Right ventricle myocardium inferior (tissue), 1 donor: ENCODE data around the gene MED27. TPM values are rescaled to one million over a fixed set of nuclear protein-coding genes. Genes with fewer than 3 reads are reported as not detected.

Experiments used
- ATAC-seq: fragments of 200-7000 bp; cut with Tn5 transposase; one replicate; pipeline ENCODE4 v1.9.1; 2020; ENCODE audit warnings: mild to moderate bottlenecking, moderate library complexity
- DNase-seq: peaks from one replicate; pipeline ENCODE4 v3.0.0; 2021; ENCODE audit errors: missing footprints
- intact Hi-C: fragments of 100-400 bp; cut with DNase I; formaldehyde crosslinking; loops from one replicate; pipeline ENCODE4 v1.11.0; 2022
- long read RNA-seq: library from polyadenylated mRNA; unstranded; transcript quantifications from one replicate; pipeline ENCODE4 v2.0.0, GENCODE V29; 2021
- total RNA-seq: library from RNA; stranded (reverse); fragmentation: NEBNext Ultra II Directional; extraction: Animal tissue kit (Norgen Biotek cat#: 25700); gene quantifications from one replicate; pipeline ENCODE4 v1.2.1, GENCODE V29; 2021
- donor health status: DM: no; HTN: yes; CAD: no; lungs with severe emphysema.

The MED27 gene, protein sequence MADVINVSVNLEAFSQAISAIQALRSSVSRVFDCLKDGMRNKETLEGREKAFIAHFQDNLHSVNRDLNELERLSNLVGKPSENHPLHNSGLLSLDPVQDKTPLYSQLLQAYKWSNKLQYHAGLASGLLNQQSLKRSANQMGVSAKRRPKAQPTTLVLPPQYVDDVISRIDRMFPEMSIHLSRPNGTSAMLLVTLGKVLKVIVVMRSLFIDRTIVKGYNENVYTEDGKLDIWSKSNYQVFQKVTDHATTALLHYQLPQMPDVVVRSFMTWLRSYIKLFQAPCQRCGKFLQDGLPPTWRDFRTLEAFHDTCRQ
- 15.1 TPM for total RNA-seq
- long read RNA-seq, transcript MED27-201 (8 exons, 1,431 nt), result major isoform, 9 of 9 reads
- long read RNA-seq, partial matches to known transcripts, result 0 of 9 reads
- long read RNA-seq, other reads (novel, unspliced or antisense), result 0 of 9 reads

DNA sequence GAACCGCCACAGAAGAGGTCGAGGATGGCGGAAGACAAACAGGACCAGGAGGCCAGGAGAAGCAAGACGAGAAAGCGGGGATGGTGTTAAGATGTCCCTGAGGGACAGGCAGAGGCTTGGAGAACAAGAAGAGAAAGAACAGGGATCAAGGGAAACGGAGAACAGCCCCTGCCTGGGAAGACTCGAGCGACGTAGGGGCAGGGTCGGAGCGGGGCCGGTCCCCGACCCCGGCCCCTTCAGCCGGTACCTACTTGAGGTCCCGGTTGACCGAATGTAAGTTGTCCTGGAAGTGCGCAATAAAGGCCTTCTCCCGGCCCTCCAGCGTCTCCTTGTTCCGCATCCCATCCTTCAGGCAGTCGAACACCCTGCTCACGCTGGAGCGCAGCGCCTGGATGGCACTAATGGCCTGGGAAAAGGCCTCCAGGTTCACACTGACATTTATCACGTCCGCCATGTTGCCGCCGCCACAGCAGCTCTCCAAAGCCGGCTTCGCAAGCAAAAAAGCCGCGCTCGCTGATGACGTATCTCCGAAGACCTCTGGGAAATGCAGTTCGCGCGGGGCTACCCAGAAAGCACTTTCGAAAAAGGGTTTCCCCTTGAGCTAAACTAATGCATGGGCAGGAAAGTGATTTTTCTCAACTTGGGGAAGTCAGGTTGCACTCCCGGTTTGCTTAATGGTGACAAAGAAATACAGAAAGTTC is at the start of gene MED27:
Gene MED27 (minus strand): TSS at position 477 of the 701 bp plus-strand sequence. CDS start 23 bp downstream, at position 454.
- peak; percentile 97 for ATAC-seq
- intact Hi-C loops, result no loop called here
- DNase-seq, result peak; percentile 97

DNA sequence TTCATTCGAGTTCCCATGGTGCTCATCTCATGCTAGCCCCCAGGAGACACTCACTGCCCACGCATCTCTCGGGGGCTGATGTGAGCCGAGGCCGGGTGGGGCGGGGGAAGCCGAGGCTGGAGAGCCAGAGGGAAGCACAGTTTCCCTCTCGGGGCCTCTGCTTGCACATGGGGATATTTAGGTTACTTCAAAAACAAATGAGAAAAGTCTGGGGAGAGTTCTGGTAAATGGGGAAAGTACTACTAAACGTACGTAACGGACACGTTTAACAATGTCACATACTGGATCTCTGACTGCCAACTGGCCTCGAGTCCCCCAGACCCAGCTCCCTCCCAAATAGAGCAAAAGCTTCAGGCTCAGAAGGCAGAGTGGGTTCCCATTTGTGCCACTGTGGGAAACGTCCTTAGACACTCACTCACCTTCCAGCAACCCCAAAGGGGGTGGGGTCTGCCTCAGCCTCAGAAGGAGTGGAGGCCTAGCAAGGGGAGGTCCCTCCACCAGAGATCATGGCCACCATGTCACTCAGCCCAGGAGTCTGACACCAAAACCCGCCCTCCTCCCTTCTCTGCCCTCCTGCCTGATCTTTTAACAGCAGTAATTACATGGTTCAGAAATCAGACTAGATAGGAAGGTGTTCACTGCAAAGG is 48.3 kb upstream of the MED27 start:
- DNase-seq (no peak), ATAC-seq (no peak)
- intact Hi-C loops, result no loop called here

DNA sequence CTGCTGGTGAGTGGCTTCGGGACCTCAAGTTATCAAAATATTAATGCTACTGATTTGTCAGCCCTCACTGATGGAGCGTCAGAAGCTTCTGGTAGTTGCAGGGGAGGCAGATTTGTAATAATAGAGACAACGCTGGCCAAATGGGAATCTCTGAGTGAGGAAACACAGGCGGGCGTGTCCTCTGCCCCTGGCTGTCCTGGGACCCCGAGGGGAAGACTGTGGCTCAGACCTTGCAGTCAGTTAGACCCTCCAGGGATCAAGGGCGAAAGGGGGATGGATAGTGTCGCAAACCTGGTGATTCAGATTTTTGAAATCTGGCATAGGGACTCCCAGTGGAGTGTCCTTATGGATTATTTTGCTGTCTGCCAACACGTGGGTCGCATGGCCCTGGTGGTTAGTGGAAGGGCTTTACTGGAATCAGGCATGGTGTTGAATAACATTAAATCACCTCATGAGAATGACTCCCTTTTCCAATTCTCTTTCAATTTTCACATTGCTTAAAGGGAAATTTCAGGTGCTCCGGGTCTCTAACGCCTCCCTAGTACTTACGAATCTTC is 47.1 kb upstream of the MED27 start:
- DNase-seq (no peak), ATAC-seq (no peak)
- intact Hi-C loops, result no loop called here

DNA sequence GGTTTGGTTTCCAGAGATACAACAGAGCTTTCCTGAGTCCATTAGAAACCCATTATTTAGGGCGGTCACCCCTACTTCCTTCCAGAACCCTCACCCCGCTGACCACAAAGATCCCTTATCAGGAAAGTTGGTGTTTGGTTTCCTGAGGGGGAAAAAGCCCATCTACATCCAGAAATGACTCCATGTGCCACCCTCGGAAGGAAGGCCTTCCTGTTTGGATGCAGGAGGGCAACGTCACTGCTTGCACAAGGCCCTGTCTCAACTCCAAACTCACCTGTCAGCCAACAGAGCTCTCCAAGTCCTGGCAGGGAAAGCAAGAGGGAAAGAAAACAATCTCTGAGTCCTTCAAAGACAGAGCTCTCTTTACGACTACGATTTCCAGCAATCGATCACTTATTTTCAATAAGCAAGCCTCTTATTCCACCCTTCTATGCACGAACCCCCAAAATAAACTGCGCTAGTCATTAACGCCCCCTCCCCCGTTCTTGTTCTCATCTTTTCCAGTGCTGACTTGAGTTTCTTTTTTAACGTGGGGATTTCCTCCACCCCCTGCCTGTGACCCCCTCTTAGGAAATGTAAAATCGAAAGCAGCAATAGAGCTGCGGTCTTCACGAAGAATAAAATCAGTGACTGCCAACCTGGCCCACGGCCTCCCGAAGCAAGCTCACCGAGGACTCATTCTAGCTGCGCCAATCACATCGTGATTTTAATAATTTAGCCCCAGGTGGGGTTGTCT is 46.4 kb upstream of the MED27 start:
- no peak for ATAC-seq
- DNase-seq, result no peak
- intact Hi-C loops, result no loop called here

DNA sequence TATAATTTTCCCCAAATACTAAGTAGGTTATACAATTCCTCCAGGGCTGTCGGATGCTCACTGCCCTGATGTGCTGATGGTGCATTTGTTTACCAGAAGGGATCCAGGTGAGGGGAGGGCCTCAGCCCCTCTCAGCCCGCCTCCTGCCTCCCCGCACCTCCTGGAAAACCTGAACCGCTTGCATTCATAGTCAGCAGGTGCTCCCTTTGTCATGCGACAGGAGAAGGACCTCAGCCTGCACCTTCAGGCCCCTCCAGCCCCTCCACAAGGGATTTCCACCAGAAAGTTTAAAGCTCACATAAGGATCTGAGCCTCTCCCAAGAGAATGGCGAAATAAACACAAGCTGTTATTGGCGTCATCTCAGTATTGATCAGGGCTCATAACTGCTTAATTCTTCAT is 45.7 kb upstream of the MED27 start:
- ATAC-seq (no peak), DNase-seq (no peak)
- intact Hi-C loops, result no loop called here

DNA sequence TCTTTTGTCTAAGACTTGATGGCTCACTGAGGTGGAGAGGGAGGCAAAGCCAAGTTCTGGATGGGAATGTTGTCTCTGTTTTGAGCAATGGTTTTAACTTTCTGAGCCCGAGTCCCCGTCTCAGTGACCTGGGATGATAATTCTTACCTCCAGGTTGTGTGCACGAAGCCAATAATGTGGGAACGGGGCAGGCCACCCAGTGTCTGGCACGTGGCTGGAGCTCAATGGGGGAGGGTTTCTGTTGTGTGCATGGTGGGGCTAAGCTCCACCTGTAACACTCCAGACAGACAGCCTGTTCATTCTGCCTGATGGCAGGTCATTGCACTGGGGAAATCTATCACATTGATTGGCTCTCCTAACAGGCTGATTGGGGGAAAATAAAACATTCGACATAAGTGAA is 45.1 kb upstream of the MED27 start:
- intact Hi-C loops, result no loop called here
- DNase-seq, result no peak
- ATAC-seq, result no peak

DNA sequence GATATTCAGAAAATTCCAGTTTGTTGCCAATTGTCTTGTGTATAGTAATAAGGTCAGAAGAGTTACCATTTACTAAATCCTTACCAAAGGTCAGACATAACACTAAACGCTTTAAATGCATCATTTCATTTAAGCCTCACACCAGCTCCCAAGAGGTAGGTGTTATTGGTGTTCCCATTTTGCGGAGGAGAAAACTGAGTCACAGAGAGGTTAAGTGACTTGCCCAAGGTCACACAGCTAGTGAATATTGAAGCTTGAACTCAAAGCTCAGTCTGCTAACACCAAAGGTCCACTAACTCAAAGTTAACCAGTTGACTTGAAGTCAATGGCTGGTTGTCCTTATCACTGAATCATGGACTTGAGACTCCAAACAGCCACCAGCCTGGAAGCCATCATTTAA is 41.4 kb upstream of the MED27 start:
- ATAC-seq, result no peak
- no peak for DNase-seq
- intact Hi-C loops, result no loop called here

DNA sequence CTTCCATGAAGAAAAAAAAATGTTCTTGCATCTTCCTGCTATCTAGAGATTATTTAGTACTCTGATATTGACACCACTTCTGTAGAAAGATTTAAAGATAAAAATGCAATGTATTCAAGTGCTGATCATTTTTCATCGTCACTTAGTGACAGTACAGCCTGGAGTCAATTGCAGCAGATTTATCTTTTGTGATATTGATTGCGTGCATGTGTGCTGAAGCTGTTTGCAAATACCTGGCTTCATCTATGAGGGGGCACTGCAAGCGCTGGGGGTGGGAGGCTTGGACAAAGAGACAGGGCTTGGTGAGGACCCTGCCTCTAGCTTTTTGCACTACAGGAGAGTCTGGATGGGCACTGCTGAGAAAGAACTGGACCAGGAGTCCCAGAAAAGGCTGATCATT is 38.0 kb upstream of the MED27 start:
- intact Hi-C loops, result no loop called here
- DNase-seq, result no peak
- no peak for ATAC-seq

DNA sequence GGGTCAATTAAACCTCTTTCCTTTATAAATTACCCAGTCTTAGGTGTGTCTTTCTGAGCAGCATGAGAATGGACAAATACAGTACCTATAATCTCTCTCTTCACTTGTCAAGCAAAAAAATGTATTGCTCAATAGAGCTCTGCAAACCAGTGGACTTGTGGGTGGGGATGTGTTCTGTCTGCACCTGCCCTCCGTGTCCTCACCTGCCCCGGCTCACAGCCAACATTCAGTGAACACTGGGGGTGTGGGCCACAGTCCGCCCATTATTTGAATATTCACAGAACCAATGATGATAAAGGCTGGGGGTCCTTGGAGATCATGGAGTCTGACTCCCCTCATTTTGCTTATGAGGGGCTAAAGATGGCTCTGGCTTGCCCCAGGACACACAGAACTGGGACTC is 36.9 kb upstream of the MED27 start:
- intact Hi-C loops, result no loop called here
- DNase-seq (no peak), ATAC-seq (no peak)

DNA sequence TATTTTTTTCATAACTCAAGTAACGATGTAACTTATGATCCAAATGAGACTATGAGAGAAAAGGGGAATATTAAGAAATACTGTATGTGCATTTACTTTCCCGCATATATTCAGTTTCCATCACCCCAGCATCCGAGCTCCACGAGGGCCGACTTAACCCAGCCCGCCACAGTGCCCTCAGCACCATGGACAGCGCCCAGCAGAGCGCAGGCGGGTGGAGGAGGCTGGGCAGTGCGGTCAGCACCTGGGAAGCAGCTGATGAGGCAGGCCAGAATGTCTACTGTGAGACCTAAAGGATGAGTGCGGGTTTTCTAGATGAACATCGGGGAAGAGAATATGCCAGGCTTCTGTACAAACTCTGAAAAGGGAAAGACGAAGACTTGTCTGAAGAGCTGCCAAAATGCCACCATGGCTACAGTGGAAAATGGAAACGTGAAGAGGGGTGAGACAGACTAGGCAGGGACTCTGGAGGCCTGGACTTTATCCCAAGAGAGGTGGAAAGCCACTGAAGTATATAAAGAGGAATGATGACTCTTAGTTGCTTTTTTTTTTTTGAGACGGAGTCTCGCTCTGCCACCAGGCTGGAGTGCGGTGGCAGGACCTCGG is 34.5 kb upstream of the MED27 start:
- intact Hi-C loops, result no loop called here
- ATAC-seq, result peak; percentile 76

DNA sequence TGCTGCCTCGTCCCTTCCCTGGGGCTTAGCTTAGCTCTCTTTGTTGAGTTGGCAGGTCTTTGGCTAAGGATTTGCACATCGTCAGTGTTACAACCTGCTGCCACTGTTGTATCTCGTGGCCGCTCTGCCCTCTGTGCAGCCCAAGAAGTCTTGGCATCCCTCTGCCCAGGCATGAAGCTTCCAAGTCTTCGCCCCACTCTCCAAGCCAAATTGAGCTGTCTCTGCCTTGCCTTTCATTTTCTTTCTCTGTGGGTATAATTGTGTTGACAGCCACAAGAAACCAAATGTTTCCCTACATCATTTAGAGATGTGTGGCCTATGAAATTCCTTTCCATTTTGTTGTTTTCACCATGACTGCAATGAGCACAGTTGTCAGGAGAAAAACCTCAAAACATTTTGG is 29.6 kb upstream of the MED27 start:
- DNase-seq (no peak), ATAC-seq (no peak)
- intact Hi-C loops, result no loop called here

More for the DNA sequence above, 34.5 kb upstream of the MED27 start:
- DNase-seq, result no peak

DNA sequence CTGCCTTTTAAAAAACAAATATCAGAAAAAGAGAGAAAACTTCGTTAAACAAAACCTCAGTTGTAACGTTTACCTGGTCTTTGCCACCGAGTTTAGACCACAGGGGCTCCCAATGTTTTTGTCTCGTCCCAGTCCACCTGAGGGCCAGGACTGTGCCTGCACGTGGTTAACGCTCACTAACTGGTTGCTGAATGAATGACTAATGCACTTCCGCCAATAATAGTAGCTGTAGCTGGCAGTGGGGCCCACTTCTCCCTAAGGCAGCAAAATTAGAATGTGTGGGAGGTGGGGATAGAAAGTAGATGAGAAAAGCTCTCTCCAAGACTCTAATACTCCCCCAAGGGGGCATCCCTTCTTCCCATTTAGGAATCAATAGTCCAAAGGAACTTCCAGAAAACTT is 29.1 kb upstream of the MED27 start:
- DNase-seq, result no peak
- intact Hi-C loops, result no loop called here
- no peak for ATAC-seq

DNA sequence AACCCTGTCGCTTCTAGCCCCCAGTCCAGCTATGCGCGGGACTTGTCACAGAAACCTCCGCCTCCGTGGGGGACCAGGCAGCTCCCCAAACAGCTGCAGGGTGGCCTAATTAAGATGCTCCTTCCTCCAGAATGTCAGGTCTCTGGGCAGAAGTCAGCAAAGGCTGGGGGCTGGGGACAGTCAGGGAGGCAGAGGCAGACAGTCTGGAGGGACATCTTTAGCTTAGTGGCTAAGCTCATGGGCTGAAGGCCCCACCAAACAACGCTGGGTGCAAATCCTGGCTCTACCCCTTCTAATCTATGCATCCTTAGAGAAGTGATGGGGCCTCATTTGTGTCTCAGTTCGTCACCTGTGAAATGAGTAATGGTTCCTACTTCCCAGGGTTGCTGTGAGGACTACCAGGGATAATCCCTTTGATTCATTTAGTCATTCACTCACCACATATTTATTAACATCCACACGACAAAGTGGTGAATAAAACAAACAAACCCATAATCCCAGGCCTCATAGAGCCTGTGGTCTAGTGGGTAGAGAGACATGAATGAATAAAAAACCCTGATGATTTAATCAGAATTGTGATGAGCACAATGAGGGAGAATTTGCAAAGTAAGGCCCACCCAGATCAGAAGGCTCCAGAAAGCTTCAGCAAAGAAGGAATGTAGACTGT is 20.2 kb upstream of the MED27 start:
- DNase-seq, result no peak
- intact Hi-C loops, result no loop called here
- ATAC-seq, result no peak

DNA sequence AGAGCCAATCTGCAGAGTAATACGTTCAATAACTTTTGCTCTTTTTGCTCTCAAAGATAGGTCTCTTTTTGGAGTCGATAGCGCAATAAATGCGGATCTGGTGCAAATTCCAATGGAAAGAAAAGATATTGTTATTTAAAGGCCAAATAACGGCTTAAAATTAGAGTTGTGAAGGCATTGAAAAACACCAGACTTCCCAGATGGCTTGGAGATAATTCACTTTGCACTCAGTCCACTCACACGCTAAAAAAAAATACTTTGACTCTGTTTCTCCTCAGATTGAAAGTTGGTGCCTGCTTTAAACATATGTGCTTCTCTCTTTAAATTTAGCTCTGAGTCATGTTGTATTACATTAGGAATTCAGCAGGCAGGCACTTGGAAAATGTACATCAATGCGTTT is 19.5 kb upstream of the MED27 start:
- no peak for ATAC-seq
- no peak for DNase-seq
- intact Hi-C loops, result no loop called here

DNA sequence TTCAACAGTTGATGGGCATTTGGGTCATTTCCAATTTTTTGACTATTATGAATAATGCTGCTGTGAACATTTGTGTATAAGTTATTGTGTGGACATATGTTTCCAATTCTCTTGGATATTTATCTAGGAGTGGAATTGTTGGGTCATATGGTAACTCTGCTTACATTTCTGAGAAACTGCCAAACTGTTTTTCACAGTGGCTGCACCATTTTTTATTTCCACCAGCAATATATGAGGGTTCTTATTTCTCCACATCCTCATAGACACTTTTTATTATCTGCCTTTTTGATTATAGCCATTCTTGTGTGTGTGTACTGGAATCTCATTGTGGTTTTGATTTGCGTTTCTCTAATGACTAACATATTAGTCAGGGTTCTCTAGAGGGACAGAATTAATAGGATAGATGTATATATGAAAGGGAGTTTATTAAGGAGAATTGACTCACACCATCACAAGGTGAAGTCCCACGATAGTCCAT is 14.7 kb upstream of the MED27 start:
- DNase-seq (no peak), ATAC-seq (no peak)
- intact Hi-C loops, result no loop called here

DNA sequence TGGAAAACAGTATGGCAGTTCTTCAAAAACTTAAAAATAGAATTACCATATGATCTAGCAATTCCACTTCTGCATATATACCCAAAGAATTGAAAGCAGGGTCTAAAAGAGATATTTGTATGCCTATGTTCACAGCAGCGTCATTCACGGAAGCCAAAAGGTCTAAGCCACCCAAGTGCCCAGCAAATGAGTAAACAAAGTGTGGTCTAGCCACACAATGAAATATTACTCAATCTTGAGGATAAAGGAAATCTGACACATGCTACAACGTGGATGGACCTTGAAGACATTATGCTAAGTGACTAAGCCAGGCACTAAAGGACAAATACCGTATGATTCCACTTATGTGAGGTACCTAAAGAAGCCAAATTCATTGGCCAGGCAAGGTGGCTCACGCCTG is 11.1 kb upstream of the MED27 start:
- ATAC-seq (no peak), DNase-seq (no peak)
- intact Hi-C loops, result no loop called here

DNA sequence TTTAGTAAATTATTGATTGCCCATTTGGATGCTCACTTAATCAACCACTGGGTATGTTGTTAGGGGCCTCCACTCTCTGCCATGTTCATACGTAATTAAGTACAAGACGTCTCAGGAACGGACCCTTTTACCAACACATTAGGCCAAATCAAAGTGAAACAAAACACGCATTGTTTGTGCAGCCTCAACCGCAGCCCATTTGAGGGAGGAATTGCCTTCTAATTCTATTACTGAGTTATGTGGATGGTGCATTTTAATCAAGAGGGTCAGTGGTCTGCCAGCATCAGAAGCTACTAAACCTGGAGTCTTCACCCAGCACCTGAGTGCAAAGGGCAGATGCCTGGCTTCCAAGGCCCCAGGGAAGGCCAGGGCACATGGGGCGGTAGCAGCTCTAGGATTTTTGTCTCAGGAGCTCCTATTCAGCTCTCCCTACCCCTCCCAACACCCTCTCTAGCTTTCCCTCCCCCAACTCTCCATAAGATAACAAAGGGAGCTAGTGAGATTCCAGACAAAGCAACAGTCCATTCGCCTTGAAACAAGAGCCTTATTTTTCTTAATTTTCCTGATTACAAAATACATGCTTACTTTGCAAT is 7.9 kb upstream of the MED27 start:
- intact Hi-C loops, result no loop called here
- DNase-seq (no peak), ATAC-seq (no peak)

DNA sequence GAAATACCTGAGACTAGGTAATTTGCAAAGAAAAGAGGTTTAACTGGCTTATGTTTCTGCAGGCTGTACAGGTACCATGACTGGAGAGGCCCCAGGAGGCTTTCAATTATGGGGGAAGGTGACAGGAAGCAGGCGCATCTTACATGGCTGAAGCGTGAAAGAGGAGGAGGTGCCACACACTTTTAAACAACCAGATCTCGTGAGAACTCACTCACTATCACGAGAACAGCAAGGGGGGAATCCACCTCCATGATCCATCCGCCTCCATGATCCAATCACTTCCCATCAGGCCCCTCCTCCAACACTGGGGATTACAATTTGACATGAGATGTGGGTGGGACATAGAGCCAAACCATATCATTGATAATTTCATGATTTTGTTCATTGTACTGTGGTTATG is 2.5 kb upstream of the MED27 start:
- ATAC-seq (no peak), DNase-seq (no peak)
- intact Hi-C loops, result no loop called here
